GM19099 (cell line): ENCODE measurements around the gene RPH3AL.

Experiments used
- POLR2A ChIP-seq: IDR thresholded peaks from 3 replicates; pipeline ENCODE4 v1.6.1; 2011; ENCODE audit warnings: low read depth; ENCODE audit not compliant: insufficient read length; ENCODE audit errors: extremely low read depth

Gene RPH3AL

DNA sequence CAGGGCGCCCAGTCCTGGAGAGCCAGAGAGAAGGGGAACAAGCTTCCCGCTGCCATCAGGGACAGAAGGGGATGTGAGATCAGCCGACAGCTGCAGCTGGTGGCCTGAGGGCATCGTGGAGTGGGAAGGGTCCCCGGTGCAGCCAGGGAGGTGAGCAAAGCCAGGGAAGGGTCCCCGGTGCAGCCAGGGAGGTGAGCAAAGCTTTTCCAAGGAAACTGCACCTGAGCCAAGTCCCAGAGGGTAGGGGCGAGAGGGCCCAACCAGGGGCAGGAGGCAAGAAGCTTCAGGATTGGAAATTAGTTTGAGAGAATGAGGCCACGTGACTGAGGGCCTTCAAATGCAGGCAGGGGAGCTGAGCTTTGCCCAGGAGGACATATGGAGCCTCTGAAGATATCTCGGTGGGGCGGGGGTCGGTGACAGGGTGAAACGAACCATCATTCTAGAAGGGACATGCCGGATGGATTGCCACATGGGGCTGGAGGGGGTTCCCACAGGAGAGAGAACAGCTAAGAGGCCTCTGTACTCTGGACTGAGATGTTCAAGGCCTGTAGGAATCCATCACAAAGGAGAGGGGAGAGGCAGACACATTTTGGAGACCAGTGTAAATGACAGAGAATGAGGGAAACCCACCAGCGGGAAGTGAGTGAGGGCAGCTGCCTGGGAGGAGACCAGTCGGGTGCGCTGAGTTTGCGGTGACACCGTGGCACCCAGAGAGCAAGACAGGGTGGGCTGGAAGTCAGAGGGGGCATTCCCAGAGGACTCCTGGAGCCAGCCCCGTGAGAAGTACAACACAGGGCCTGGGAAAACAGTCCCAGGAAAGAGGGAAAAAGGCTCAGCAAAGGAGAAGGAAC lies 31.4 kb upstream of the RPH3AL start:
- no peak for TF ChIP-seq POLR2A

DNA sequence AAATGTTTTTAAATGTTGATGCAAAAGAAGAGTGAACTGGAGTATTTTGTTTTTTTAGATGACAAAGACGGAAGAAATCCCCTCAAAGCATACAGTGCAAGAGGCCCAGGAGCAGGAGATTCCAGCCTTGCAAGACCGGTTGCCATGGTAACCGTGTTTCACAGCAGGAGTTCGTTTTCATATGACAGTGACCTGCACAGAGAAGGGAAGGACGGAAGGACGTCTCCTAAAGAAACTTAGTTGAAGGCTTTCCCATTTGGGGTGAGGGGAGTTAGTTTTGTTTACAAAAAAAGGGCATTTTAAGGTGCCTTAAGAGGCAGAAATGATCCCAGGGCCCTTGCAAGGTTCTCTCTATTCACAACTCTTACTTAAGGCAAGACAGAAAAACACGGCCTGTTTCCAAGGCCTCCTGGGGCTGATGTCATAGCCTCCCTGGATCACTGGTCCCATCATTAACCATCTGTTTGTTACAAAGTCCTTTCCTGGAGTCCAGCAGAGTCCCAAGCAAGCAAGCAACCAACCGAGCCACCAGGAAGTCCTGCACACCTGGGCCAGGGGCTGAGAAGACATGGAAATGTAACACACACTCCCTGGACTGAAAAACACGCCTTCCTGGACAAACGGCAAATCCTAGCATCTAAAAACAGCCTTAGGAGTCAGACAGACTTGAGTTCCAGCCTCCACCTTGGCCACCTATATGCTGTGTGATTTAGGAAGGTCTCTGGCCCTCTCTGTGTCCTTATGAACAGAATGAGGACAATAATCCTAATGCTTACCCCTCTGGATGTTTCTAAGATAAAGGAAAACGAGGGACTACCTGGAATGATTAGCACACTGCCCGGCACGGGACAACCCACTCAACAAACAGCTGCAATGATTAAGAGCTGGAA lies 30.3 kb upstream of the RPH3AL start:
- no peak for TF ChIP-seq POLR2A

DNA sequence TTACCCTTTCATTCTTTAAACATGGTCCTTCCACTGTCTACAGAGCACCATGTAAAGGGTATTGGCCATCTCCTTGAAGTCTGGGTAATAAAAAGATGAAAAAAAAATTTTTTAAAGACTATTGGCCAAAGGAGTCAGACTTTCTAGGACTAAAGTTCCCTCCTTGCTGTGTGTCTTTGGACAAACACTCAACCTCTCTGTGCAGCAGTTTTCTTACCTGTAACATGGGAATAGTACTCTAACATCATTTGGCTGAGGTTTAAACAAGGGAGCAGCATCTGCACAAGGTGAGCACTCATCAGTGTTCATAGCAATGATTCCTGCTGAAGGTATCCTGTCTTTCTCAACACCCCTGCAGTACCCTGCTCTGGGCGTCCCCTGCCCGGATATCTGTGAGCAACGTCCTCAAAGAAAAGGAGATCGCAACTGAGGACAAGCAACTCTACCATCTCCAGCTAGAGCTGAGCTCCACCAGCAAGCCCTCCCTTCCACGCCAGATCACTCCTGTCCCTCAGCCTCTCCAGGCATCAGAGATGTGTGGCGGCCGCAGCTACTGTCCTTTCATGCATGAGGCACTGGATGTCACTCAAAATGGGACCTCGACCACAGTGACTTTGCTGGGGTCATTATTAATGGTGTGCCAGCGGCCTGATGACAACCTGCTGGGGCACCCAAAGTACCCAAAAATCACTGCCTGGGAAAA lies 29.5 kb upstream of the RPH3AL start:
- TF ChIP-seq POLR2A = no peak

DNA sequence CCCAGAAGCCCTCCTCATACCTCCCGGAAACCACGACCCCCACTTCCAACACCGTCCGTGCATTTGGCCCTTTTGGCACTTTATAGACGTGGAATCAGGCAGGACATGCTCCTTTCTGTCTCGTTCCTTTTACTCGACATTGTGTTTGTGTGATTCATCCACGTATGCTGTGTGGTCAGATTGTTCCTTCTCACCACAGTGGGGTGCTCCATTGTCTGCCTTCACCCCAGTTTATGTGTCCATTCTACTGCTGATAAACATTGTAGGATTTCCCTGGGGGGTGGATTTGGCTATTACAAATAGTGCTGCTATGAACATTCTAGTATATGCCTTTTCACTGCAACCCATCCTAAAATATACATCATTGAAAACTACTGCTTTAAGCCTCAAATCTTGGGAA lies 28.9 kb upstream of the RPH3AL start:
- TF ChIP-seq POLR2A = no peak

DNA sequence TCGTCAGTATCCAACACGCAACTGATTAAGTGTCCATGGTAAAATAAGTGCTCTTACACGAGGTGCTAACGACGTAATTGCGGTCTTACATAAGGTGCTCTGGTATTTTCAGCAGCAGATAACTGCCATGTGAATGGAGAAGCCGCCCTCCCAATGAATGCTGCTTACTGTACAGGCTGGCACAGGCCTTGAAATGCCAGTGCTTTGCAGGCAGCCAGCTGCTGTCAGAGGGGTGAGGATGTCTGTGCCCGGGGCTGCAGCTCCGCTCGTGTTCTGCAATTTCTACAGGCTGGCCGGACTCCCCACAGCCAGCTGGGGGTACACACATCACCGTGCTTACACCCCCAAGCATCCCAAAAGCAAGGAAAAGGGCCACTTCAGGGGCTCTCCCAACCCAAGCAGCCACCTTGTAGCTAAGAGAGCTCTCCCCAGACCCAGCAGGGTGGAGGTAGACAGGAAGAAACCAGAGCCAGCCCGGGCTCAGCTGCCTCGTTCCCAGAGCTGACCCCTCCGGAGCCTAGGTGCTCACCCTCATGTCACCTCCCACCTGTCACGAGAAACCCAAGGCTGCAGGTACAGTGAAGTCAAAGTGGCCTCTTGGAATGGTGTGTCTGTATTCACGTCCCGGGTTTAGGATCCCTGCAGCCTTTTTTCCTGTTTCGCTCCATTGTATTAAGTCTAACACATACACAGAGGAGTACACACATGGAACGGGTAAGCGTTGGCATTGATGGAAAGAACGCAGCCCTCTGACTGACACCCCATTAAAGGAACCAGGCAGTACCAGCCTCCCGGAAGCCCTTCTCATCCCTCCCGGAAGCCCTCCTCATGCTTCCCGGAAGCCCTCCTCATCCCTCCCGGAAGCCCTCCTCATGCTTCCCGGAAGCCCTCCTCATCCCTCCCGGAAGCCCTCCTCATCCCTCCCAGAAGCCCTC lies 27.2 kb upstream of the RPH3AL start:
- TF ChIP-seq POLR2A = no peak

DNA sequence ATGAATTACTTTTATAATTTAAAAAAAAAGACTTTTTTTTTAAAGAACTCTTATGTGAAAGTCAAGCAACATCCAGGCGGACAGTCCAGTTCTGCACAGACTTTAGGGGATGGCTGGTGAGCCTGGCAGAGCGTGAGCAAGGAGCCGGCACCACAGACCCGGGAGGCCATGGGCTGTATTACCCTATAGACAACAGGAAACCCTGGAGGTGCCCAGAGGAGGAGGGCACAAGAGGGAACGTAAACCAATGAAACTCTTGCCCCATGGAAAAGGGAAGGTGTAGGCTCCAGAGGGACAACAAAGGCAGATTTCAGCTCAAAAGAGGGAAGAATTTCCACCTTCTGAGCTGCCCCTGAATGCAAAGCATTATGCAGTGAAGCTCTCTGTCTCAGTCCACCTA lies 25.5 kb upstream of the RPH3AL start:
- TF ChIP-seq POLR2A = no peak

DNA sequence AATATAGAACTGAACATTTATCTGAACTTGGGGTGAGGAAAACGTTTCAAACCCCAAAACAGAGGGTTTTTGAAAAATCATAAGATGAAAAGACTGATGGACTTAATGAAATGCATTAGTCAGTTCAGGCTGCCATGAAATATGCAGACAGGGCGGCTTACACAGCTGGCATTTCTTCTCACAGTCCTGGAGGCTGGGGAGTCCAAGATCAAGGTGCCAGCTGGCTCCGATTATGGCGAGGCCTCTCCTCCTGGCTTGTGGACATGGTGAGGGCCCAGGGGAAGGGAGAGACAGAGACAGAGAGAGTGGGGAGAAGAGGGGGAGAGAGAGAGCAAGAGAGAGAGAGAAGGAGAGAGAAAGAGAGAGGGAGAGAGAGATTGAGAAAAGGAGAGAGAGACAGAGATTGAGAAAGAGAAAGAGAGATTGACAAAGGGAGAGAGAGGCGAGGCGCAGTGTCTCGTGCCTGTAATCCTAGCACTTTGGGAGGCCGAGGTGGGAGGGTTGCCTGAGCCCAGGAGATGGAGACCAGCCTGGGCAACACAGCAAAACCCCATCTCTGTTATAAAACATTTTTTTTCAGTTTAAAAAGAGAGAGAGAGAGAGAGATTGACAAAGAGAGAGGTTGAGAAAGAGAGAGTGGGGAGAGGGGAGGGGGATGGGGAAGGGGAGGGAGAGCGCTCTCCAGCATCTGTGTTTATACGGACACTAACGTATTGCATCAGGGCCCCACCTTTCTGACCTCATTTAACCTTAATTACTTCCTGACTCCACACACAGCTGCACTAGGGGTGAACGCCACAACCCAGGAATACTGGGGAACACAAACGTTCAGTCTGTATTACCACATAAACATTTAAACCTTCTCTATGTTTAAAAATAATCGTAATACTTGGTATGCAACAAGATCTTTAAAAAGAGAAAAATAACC lies 24.6 kb upstream of the RPH3AL start:
- no peak for TF ChIP-seq POLR2A

DNA sequence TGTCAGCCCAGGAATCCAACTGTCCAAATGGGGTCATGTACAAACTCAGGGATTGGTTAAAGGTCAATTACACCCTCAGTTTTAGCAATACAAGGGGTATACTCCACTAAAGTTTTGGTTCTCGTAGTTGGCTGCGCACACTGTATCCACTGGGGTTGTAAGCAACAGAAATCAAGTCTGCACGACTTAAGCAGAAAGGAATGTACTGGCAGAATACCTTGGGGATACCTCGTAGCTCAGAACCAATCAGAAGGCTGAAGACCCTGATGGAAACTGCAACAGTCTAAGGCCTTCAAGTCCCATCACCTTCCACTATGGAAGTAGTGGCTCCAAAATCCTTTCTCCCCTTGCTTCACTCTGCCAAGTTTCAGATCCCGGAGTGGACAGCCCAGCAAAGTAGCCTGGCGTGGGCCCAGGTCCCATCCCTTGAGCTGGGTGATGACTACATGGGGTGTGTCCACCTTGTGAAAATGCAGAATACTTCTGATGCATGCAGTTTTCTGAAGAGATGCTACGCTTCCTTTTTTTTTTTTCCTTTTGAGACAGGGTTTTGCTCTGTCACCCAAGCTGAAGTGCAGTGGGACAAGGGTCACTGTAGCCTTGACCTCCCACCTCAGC lies 21.1 kb upstream of the RPH3AL start:
- TF ChIP-seq POLR2A = no peak

DNA sequence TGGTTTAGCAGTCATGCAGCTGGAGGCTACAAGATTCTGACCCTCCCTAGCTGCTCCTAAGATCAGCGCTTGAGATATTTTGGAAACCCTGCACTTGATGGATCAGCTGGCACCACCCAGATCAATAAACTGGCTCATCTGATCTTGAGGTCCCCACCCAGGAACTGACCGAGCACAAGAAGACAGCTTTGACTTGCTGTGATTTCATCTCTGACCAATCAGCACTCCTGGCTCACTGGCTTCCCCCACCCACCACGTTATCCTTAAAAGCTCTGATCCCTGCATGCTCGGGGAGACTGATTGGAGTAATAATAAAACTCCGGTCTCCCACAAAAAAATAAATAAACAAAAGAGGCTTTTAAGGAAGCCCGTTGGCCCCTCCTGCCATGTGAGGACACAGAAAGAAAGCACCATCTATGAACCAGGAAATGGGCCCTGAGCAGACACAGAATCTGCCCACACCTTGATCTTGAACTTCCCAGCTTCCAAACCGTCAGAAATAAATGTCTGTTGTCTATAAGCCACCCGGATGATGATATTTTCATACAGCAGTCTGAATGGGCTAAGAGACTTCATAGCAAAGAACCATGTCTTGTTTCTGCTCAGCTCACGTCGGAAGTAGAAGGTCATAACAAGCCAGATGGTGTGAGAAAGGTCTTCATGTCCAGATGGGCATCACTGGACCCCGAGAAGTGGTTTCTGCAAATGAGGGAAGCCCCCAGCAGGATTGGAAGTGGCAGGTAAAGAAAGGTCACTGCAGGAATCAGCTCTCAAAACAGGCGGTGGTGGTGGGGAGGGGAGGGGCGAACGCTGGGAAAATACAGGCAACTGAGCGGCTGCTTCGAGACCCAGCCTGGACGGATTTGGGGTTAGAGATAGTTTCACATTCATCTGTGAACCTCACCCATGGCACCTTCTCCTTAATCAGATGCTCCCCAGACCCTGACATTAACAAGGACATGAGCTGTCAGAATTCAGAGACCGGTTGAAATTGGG lies 19.8 kb upstream of the RPH3AL start:
- no peak for TF ChIP-seq POLR2A

DNA sequence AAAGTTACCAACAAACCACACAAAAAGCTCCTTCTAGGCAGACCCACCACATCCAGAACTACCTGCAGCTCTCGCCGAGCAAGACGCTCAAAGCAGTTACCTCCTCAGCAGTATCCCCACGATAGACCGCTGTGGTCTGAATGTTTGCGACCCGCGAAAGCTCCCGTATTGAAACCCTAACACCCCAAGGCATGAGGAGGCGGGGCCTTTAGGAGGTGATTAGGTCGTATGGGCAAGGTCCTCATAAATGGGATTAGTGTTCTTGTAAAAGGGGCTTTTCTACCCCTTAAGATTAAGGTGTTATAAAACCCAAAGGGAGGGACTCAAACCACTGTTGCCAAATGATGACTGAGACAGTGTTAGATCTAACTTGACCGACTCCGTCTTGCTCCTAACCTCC lies 19.0 kb upstream of the RPH3AL start:
- TF ChIP-seq POLR2A = no peak

DNA sequence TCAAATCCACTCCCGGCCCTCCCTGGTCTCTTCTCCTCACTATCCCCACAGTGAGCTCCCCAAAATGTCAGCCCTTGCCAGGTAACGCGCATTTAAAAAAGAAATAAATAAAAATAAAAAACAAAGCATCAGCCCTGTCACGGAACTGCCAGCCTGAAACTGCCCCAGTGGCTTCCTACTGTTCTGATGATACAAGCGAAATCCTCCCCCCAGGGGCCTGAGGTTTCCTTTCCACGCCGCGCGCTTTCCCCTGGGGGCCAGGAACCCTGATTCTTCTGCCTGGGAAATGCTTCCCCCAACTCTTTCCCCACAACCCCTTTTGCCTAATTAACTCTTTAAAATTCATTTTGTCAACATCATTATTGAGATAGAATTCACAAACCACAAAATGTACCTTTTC lies 12.2 kb upstream of the RPH3AL start:
- no peak for TF ChIP-seq POLR2A

DNA sequence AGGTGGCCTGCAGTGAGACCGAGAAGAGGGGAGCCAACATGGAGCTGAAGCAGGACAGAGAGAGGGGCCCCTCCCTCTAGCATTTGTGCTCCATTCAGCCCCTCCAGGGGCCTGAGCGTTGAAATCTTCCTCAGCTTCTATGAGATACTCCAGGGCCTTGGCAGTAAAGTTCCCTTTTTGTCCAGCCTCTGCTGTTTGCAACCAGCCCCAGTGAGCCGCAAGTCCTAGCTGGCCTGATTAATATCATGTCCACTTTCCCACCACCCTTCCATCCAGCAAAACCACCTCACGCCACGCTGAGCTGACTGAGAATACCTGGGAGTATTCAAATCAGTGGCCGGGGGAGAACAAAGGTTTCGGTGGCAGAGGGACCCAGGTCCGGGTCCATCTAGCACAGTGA lies 11.7 kb upstream of the RPH3AL start:
- TF ChIP-seq POLR2A = no peak
